SK-N-SH (cell line): Measurements from ENCODE around the gene ABHD15. TPM values are rescaled to one million over a fixed set of nuclear protein-coding genes. Genes with fewer than 3 reads are reported as not detected.

Source experiments
- CTCF ChIA-PET: fragments of 300-600, 350-600 bp; formaldehyde crosslinking; extraction: SDS; loops from one replicate; lab custom pipeline; 2021; lab: Yijun Ruan, JAX
- POLR2A ChIA-PET: fragments of 350-600 bp; sonication (Branson Sonifier 250); formaldehyde crosslinking; extraction: SDS; loops from one replicate; lab custom pipeline; 2020; ENCODE audit warnings: antibody characterized with exemption, inconsistent platforms; lab: Yijun Ruan, JAX
- DNase-seq: peaks from one replicate; pipeline ENCODE4 v3.0.0; 2012
- H2AFZ ChIP-seq: fragments of 200-600 bp; sonication (generic); 2 replicates; pipeline ENCODE4 v1.8.1; 2016; ENCODE audit warnings: antibody characterized with exemption, mild to moderate bottlenecking, low read depth
- H3F3A ChIP-seq: fragments of 200-600 bp; sonication (generic); replicated peaks from 2 replicates; pipeline ENCODE3; 2016; ENCODE audit warnings: antibody characterized with exemption, mild to moderate bottlenecking; ENCODE audit not compliant: insufficient read depth
- H3K27ac ChIP-seq, 2 experiments: fragments of 200-500 bp in 1 of 2; fragments of 200-600 bp in 1 of 2; sonication (Bioruptor generic) in 1 of 2; sonication (generic), shearing (Covaris generic) in 1 of 2; 2 replicates each; pipeline versions ENCODE4 v1.5.1 to v1.6.1; 2014 to 2016; ENCODE audit warnings: low read depth in 2 of 2, inconsistent platforms in 1 of 2, low read length in 1 of 2, mild to moderate bottlenecking in 1 of 2, mixed read lengths in 1 of 2
- H3K27me3 ChIP-seq: fragments of 200-600 bp; sonication (generic), shearing (Covaris generic); 2 replicates; pipeline ENCODE4 v1.6.1; 2016; ENCODE audit warnings: mixed run types; ENCODE audit not compliant: insufficient read depth
- H3K36me3 ChIP-seq, 2 experiments: fragments of 200-500 bp in 1 of 2; fragments of 200-600 bp in 1 of 2; sonication (Bioruptor generic) in 1 of 2; sonication (generic) in 1 of 2; replicated peaks in 1 of 2; 2 replicates each; pipeline versions ENCODE3 to v1.5.1; 2014 to 2016; ENCODE audit warnings: low read length in 1 of 2, mild to moderate bottlenecking in 1 of 2; ENCODE audit not compliant: insufficient read depth in 2 of 2, control insufficient read depth in 1 of 2
- H3K4me1 ChIP-seq, 2 experiments: fragments of 200-500 bp in 1 of 2; fragments of 200-600 bp in 1 of 2; sonication (Bioruptor generic) in 1 of 2; sonication (generic), shearing (Covaris generic) in 1 of 2; 2 replicates each; pipeline versions ENCODE4 v1.5.1 to v1.6.1; 2014 to 2016; ENCODE audit warnings: low read depth in 1 of 2, low read length in 1 of 2, mixed run types in 1 of 2; ENCODE audit not compliant: insufficient read depth in 2 of 2, control insufficient read depth in 1 of 2
- H3K4me2 ChIP-seq: fragments of 200-600 bp; sonication (generic), shearing (Covaris generic); 2 replicates; pipeline ENCODE4 v1.6.1; 2017; ENCODE audit warnings: mixed run types
- H3K4me3 ChIP-seq, 2 experiments: fragments of 200-500 bp in 1 of 2; fragments of 200-600 bp in 1 of 2; sonication (Bioruptor generic) in 1 of 2; sonication (generic), shearing (Covaris generic) in 1 of 2; 2 replicates each; pipeline versions ENCODE4 v1.5.1 to v1.8.1; 2014 to 2016; ENCODE audit warnings: low read depth in 2 of 2, inconsistent platforms in 1 of 2, low read length in 1 of 2, mild to moderate bottlenecking in 1 of 2, mixed read lengths in 1 of 2, moderate library complexity in 1 of 2
- H3K79me2 ChIP-seq: fragments of 200-600 bp; sonication (generic); 2 replicates; pipeline ENCODE4 v1.8.1; 2017; ENCODE audit warnings: mild to moderate bottlenecking; ENCODE audit not compliant: insufficient read depth
- H3K9ac ChIP-seq: fragments of 200-600 bp; sonication (generic); 2 replicates; pipeline ENCODE4 v1.6.1; 2017; ENCODE audit warnings: mixed run types
- H3K9me2 ChIP-seq: fragments of 200-600 bp; sonication (generic); 2 replicates; pipeline ENCODE4 v1.6.1; 2017; ENCODE audit warnings: mixed run types
- H3K9me3 ChIP-seq: fragments of 200-600 bp; sonication (generic); 2 replicates; pipeline ENCODE4 v1.6.1; 2017; ENCODE audit warnings: mixed run types, mild to moderate bottlenecking, moderate library complexity
- H4K20me1 ChIP-seq: fragments of 200-600 bp; sonication (generic); 2 replicates; pipeline ENCODE4 v1.6.1; 2017; ENCODE audit warnings: mild to moderate bottlenecking, mixed run types; ENCODE audit not compliant: insufficient read depth
- POLR2AphosphoS5 ChIP-seq: IDR thresholded peaks from 2 replicates; pipeline ENCODE4 v1.6.1; 2012; ENCODE audit warnings: low read depth, low read length
- REST ChIP-seq: IDR thresholded peaks from 2 replicates; pipeline ENCODE4 v1.6.1; 2012; ENCODE audit warnings: mild to moderate bottlenecking, low read depth, low read length, moderate library complexity
- TAF1 ChIP-seq: IDR thresholded peaks from 2 replicates; pipeline ENCODE4 v1.6.1; 2012; ENCODE audit warnings: low read depth, mild to moderate bottlenecking, low read length, moderate library complexity, borderline replicate concordance
- YY1 ChIP-seq: IDR thresholded peaks from 2 replicates; pipeline ENCODE4 v1.4.0; 2012; ENCODE audit warnings: low read depth, mild to moderate bottlenecking
- WGBS: methylation state at CpG from one replicate; pipeline ENCODE4 v1.1.6; 2017; ENCODE audit warnings: low lambda C conversion rate; 5-methylcytosine and 5-hydroxymethylcytosine counted together
- polyA plus RNA-seq, 3 experiments: library from polyadenylated mRNA; depleted of rRNA; stranded (reverse); fragments of >200 nt; gene quantifications; 2 replicates each; pipeline ENCODE4 v1.2.3, GENCODE V29; 2012
- TF ChIP-seq, protein P1 (sequence below): fragments of 200-600 bp; sonication (generic); IDR thresholded peaks from 2 replicates; pipeline ENCODE4 v1.6.1; 2017; ENCODE audit warnings: antibody characterized with exemption, mild to moderate bottlenecking, moderate library complexity
- TF ChIP-seq, protein P2 (sequence below): IDR thresholded peaks from 2 replicates; pipeline ENCODE4 v1.4.0; 2012; ENCODE audit warnings: low read depth, borderline replicate concordance
- TF ChIP-seq, protein P3 (sequence below): fragments of 150-350 bp; IDR thresholded peaks from 2 replicates; pipeline ENCODE4 v1.6.1; 2017; ENCODE audit warnings: antibody characterized with exemption, low read length, low read depth, borderline replicate concordance

The ABHD15 gene
- polyA plus RNA-seq, 1 of the 3 experiments (the other 2 are of a cell fraction): 7.0 TPM

DNA sequence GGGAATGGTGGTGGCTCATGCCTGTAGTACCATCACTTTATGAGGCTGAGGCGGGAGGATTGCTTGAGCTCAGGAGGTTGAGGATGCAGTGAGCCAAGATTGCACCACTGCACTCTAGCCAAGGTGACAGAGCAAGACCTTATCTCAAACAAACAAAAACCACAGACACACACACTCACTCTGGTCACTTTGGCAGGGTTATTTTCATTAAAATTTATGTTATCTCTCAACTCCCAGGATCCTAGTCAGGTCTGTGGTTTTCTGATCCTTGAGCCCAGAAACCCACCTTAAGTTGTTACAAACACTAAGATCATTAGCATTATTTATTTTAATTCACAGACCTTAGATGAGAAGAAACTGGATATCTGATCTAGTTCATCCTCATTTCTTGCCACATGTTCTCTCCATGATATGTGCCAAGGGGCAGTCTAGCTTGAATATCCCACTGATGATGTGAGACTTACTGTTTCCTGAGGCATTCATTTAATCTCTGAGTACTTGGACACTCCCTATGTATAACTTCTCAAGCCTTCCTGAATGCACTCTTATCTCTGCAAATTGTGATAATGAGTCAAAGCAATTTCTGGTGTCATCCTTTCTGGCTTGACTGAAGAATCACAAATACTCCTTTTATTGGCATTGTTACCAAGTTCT is 9.6 kb downstream of the ABHD15 start:
- Histone ChIP-seq H3F3A (no peaks in the 10 kb centered on the region), H3K27me3 (no peaks in the 10 kb centered on the region), H3K9ac (no peak overlapping the region), H3K4me1 (peaks cover 0 to 2% of the 10 kb centered on the region in 2 experiments; a peak in 1 of 4 replicates), H2AFZ (no peak overlapping the region), H4K20me1 (no peaks in the 10 kb centered on the region), H3K9me2 (no peaks in the 10 kb centered on the region), H3K36me3 (peaks cover 0 to 4% of the 10 kb centered on the region in 2 experiments), H3K4me2 (no peak overlapping the region), H3K4me3 (no peak overlapping the region), H3K9me3 (no peaks in the 10 kb centered on the region), H3K79me2 (no peaks in the 10 kb centered on the region), H3K27ac (no peak overlapping the region)
- WGBS: 80% methylated on average over 1 of the region's 1 CpG
- TF ChIP-seq, protein P1, sequence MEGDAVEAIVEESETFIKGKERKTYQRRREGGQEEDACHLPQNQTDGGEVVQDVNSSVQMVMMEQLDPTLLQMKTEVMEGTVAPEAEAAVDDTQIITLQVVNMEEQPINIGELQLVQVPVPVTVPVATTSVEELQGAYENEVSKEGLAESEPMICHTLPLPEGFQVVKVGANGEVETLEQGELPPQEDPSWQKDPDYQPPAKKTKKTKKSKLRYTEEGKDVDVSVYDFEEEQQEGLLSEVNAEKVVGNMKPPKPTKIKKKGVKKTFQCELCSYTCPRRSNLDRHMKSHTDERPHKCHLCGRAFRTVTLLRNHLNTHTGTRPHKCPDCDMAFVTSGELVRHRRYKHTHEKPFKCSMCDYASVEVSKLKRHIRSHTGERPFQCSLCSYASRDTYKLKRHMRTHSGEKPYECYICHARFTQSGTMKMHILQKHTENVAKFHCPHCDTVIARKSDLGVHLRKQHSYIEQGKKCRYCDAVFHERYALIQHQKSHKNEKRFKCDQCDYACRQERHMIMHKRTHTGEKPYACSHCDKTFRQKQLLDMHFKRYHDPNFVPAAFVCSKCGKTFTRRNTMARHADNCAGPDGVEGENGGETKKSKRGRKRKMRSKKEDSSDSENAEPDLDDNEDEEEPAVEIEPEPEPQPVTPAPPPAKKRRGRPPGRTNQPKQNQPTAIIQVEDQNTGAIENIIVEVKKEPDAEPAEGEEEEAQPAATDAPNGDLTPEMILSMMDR: no peak
- TF ChIP-seq YY1: no peak
- no peak for TF ChIP-seq REST
- DNase-seq: no peak
- CTCF ChIA-PET: interaction anchor here (1.0 to 3.8 kb wide), 4 partner anchors 10 to 188 kb away, joined by 3 to 22 read pairs (median 8); partner anchors contain the start of gene ABHD15
- POLR2A ChIA-PET: no interaction called here

DNA sequence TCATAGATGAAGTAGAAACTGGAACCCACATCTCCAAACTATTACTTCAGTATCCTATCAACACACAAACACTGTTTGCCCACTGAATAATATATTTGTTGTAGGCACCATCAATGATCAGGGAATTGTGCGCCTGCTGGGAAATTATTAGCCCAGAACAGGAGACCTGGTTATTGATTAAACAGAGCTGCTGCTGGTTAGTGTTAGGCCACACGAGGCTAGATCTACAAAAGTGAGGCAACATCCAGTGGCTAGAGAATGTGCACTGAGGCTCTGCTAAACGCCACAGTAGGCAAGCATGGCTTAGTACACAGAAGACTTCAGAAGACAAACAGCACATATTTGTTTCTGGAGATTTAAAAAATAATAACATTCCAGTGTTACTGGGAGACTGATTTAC is 11.0 kb downstream of the ABHD15 start:
- Histone ChIP-seq H3K27me3 (no peaks in the 10 kb centered on the region), H3K4me2 (no peak overlapping the region), H3K9me3 (no peaks in the 10 kb centered on the region), H2AFZ (no peak overlapping the region), H3F3A (no peaks in the 10 kb centered on the region), H3K79me2 (no peaks in the 10 kb centered on the region), H3K36me3 (peaks cover 0 to 3% of the 10 kb centered on the region in 2 experiments), H3K9me2 (no peaks in the 10 kb centered on the region), H3K4me1 (peaks cover 0 to 2% of the 10 kb centered on the region in 2 experiments; a peak in 1 of 4 replicates), H4K20me1 (no peaks in the 10 kb centered on the region), H3K27ac (no peak overlapping the region), H3K4me3 (no peak overlapping the region), H3K9ac (no peak overlapping the region)
- no peak for DNase-seq
- WGBS: 74% methylated on average over 3 of the region's 3 CpGs
- POLR2A ChIA-PET: interaction anchor here (1.0 kb wide), 1 partner anchor 11 kb away, joined by 3 read pairs; the partner anchor contains the start of gene ABHD15
- CTCF ChIA-PET: interaction anchor here (0.5 to 3.8 kb wide), 6 partner anchors 8 to 265 kb away, joined by 3 to 22 read pairs (median 6); no protein-coding TSS in a partner anchor
- TF ChIP-seq POLR2AphosphoS5 (no peak), TAF1 (no peak), REST (no peak)
- TF ChIP-seq, protein P2, sequence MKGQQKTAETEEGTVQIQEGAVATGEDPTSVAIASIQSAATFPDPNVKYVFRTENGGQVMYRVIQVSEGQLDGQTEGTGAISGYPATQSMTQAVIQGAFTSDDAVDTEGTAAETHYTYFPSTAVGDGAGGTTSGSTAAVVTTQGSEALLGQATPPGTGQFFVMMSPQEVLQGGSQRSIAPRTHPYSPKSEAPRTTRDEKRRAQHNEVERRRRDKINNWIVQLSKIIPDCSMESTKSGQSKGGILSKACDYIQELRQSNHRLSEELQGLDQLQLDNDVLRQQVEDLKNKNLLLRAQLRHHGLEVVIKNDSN: no peak
- TF ChIP-seq, protein P3, sequence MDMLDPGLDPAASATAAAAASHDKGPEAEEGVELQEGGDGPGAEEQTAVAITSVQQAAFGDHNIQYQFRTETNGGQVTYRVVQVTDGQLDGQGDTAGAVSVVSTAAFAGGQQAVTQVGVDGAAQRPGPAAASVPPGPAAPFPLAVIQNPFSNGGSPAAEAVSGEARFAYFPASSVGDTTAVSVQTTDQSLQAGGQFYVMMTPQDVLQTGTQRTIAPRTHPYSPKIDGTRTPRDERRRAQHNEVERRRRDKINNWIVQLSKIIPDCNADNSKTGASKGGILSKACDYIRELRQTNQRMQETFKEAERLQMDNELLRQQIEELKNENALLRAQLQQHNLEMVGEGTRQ: no peak
